ENCODE results near the gene TKFC.

The TKFC gene

GRCh38 chr11:61356706-61357105, 23.7 kb downstream of the TKFC start:
- TF ChIP-seq PATZ1 (CRISPR knock-in tag; IDR thresholded peaks at IDR 0.05; ENCODE audit: borderline replicate concordance) (no peak), CREB5 (CRISPR knock-in tag; IDR thresholded peaks at IDR 0.05; ENCODE audit: low read depth) (no peak), TSHZ2 (CRISPR knock-in tag; IDR thresholded peaks at IDR 0.05) (no peak), GLIS3 (CRISPR knock-in tag; IDR thresholded peaks at IDR 0.05) (no peak), CSRNP3 (CRISPR knock-in tag; IDR thresholded peaks at IDR 0.05) (no peak), ZC3H10 (CRISPR knock-in tag; IDR thresholded peaks at IDR 0.05) (no peak), TOX (CRISPR knock-in tag; IDR thresholded peaks at IDR 0.05; ENCODE audit: borderline replicate concordance) (no peak), ISL1 (CRISPR knock-in tag; IDR thresholded peaks at IDR 0.05) (no peak)
- ATAC-seq = no peak

- TF ChIP-seq PATZ1 (CRISPR knock-in tag; IDR thresholded peaks at IDR 0.05; ENCODE audit: borderline replicate concordance) (no peak), ARNTL (CRISPR knock-in tag; IDR thresholded peaks at IDR 0.05; ENCODE audit: borderline replicate concordance, low read depth) (no peak), CSDC2 (CRISPR knock-in tag; IDR thresholded peaks at IDR 0.05) (no peak), GLIS3 (CRISPR knock-in tag; IDR thresholded peaks at IDR 0.05) (no peak), CSRNP3 (CRISPR knock-in tag; IDR thresholded peaks at IDR 0.05) (no peak), ZNF565 (CRISPR knock-in tag; conservative IDR thresholded peaks at IDR 0.05; ENCODE audit: low read depth) (no peak), ZC3H10 (CRISPR knock-in tag; IDR thresholded peaks at IDR 0.05) (no peak), PPARA (CRISPR knock-in tag; IDR thresholded peaks at IDR 0.05; ENCODE audit: borderline replicate concordance) (no peak), SNAI2 (CRISPR knock-in tag; IDR thresholded peaks at IDR 0.05) (no peak), RARB (CRISPR knock-in tag; IDR thresholded peaks at IDR 0.05) (no peak), ISL1 (CRISPR knock-in tag; IDR thresholded peaks at IDR 0.05) (no peak), CREB5 (CRISPR knock-in tag; IDR thresholded peaks at IDR 0.05; ENCODE audit: low read depth) (no peak), ESRRG (CRISPR knock-in tag; IDR thresholded peaks at IDR 0.05) (no peak), BACH2 (CRISPR knock-in tag; IDR thresholded peaks at IDR 0.05; ENCODE audit: borderline replicate concordance) (no peak), POU6F1 (CRISPR knock-in tag; IDR thresholded peaks at IDR 0.05; ENCODE audit: borderline replicate concordance, low read depth) (no peak), TCF4 (CRISPR knock-in tag; IDR thresholded peaks at IDR 0.05; ENCODE audit: borderline replicate concordance) (no peak), ZFP30 (CRISPR knock-in tag; IDR thresholded peaks at IDR 0.05) (no peak), ZNF8 (CRISPR knock-in tag; IDR thresholded peaks at IDR 0.05) (no peak), OSR1 (CRISPR knock-in tag; IDR thresholded peaks at IDR 0.05) (no peak), TSHZ2 (CRISPR knock-in tag; IDR thresholded peaks at IDR 0.05) (no peak)
- no peak for ATAC-seq
Observed at GRCh38 chr11:61357233-61357893, 24.3 kb downstream of the TKFC start.

Measured in SK-N-SH treated with all-trans-retinoic acid at 6 μM for 48 hours (cell line).